Peyer's patch (tissue), 4 donors: Measurements from ENCODE around the gene XRCC5.

ENCODE experiments used
- POLR2A ChIP-seq, 2 donors: fragments of 450-650 bp; IDR thresholded peaks; one replicate each; pipeline ENCODE4 v1.5.1; 2017; ENCODE audit warnings: antibody characterized with exemption in 2 of 2, mild to moderate bottlenecking in 2 of 2, moderate library complexity in 2 of 2
- TF ChIP-seq, protein P1 (sequence below), 6 experiments: fragments of 450-650 bp in 4 of 6; fragments of 200-600 bp in 2 of 6; sonication (generic) in 1 of 6; IDR thresholded peaks; one replicate each; pipeline ENCODE4 v1.5.1; 2017 to 2019; ENCODE audit warnings: antibody characterized with exemption in 6 of 6, mild to moderate bottlenecking in 3 of 6, moderate library complexity in 1 of 6

- TF ChIP-seq, protein P1, sequence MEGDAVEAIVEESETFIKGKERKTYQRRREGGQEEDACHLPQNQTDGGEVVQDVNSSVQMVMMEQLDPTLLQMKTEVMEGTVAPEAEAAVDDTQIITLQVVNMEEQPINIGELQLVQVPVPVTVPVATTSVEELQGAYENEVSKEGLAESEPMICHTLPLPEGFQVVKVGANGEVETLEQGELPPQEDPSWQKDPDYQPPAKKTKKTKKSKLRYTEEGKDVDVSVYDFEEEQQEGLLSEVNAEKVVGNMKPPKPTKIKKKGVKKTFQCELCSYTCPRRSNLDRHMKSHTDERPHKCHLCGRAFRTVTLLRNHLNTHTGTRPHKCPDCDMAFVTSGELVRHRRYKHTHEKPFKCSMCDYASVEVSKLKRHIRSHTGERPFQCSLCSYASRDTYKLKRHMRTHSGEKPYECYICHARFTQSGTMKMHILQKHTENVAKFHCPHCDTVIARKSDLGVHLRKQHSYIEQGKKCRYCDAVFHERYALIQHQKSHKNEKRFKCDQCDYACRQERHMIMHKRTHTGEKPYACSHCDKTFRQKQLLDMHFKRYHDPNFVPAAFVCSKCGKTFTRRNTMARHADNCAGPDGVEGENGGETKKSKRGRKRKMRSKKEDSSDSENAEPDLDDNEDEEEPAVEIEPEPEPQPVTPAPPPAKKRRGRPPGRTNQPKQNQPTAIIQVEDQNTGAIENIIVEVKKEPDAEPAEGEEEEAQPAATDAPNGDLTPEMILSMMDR (IDR thresholded peaks at IDR 0.05): no peak
- TF ChIP-seq POLR2A (IDR thresholded peaks at IDR 0.05): no peak
Measured at GRCh38 chr2:216110620-216111019, 1.5 kb downstream of the XRCC5 start.
